Progenitor cell of endocrine pancreas (in vitro differentiated cells): ENCODE measurements around the gene DIMT1. TPM values are rescaled to one million over a fixed set of nuclear protein-coding genes. Genes with fewer than 3 reads are reported as not detected.

ENCODE experiments used
- DNase-seq: peaks from one replicate; pipeline ENCODE4 v3.0.0; 2021; ENCODE audit warnings: low spot score; ENCODE audit not compliant: unreplicated experiment
- H3K27ac Mint-ChIP-seq: 2 replicates; pipeline ENCODE4 v1.8.0; 2021; ENCODE audit warnings: mild to moderate bottlenecking, moderate library complexity, mixed read lengths
- H3K27me3 Mint-ChIP-seq: 2 replicates; pipeline ENCODE4 v1.8.0; 2021; ENCODE audit warnings: mixed read lengths
- H3K36me3 Mint-ChIP-seq: 2 replicates; pipeline ENCODE4 v1.8.0; 2022; ENCODE audit warnings: mixed read lengths; ENCODE audit not compliant: insufficient read depth
- H3K4me1 Mint-ChIP-seq: 2 replicates; pipeline ENCODE4 v1.8.0; 2021; ENCODE audit warnings: low read depth, mixed read lengths
- H3K4me3 Mint-ChIP-seq: 2 replicates; pipeline ENCODE4 v1.8.0; 2021; ENCODE audit warnings: low read depth, mild to moderate bottlenecking, moderate library complexity, mixed read lengths
- H3K9me3 Mint-ChIP-seq: 2 replicates; pipeline ENCODE4 v1.8.0; 2021; ENCODE audit warnings: low read depth, mixed read lengths
- long read RNA-seq: library from polyadenylated mRNA; unstranded; transcript quantifications from one replicate; pipeline ENCODE4 v2.0.0, GENCODE V29; 2020
- total RNA-seq: library from RNA; stranded (reverse); gene quantifications from 2 replicates; pipeline ENCODE4 v1.2.1, GENCODE V29; 2021
- TF ChIP-seq, protein P1 (sequence below): fragments of 200-600 bp; sonication (generic); IDR thresholded peaks from one replicate; pipeline ENCODE4 v1.5.0; 2021; ENCODE audit warnings: antibody characterized with exemption, mild to moderate bottlenecking; ENCODE audit not compliant: unreplicated experiment

Gene DIMT1
- 18.6 and 20.3 TPM in 2 replicates for total RNA-seq
- long read RNA-seq, transcript DIMT1-201 (12 exons, 2,859 nt): major isoform, 85 of 101 reads
- long read RNA-seq, partial matches to known transcripts: 3 of 101 reads
- long read RNA-seq, other reads (novel, unspliced or antisense): 13 of 101 reads

DNA sequence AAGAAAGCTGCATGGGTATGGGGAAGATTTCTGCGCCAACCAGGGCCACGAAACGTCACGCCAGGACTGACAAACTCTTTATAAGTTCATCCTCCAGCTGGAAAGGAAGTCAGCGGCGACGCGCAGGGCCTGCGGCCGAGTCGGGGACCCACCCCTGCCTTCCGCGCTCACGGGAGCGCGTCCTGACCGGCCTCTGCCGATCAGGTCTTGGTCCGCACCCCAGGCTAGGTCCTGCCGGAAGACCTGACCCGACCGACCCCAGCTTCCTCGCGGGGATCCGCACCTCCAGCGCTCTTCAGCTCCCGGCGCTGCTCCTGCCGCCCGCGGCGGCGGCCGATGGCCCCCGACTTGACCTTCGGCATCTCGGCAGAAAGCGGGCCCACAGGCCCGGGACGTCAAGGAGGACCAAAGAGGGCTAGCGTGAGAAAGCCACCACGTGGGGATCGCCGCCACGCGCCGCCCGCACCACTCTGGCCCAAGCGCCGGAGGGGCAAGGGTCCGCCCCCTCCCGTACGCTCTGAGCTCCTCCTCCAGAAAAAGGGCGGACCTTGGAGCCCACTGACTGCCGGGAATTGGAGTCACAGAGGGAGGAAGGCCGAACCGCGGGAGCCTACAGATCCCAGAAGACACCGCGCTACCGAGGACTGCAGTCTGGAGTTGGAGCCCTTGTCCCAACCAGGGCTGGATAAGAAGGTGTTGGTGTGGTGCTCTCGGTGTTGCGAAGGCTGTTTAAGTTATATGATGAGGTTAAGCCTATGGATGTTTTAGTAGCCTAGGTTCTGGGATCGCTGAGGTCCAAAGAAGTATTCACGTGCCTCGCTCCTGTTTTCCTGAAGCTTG is at the start of gene DIMT1:
DIMT1 (minus strand) TSS at position 495 of the 840 bp plus-strand sequence; CDS start at position 362, 133 bp downstream.
- Mint-ChIP-seq H3K27ac (peak within 1 kb of the TSS; percentile 98), H3K4me3 (peak within 1 kb of the TSS; percentile 90), H3K36me3 (peaks cover 6% of the 10 kb centered on the region), H3K9me3 (no peaks in the 10 kb centered on the region), H3K27me3 (no peaks in the 10 kb centered on the region), H3K4me1 (peaks cover 13% of the 10 kb centered on the region)
- DNase-seq: peak; percentile 90
- TF ChIP-seq, protein P1, sequence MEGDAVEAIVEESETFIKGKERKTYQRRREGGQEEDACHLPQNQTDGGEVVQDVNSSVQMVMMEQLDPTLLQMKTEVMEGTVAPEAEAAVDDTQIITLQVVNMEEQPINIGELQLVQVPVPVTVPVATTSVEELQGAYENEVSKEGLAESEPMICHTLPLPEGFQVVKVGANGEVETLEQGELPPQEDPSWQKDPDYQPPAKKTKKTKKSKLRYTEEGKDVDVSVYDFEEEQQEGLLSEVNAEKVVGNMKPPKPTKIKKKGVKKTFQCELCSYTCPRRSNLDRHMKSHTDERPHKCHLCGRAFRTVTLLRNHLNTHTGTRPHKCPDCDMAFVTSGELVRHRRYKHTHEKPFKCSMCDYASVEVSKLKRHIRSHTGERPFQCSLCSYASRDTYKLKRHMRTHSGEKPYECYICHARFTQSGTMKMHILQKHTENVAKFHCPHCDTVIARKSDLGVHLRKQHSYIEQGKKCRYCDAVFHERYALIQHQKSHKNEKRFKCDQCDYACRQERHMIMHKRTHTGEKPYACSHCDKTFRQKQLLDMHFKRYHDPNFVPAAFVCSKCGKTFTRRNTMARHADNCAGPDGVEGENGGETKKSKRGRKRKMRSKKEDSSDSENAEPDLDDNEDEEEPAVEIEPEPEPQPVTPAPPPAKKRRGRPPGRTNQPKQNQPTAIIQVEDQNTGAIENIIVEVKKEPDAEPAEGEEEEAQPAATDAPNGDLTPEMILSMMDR: no peak

DNA sequence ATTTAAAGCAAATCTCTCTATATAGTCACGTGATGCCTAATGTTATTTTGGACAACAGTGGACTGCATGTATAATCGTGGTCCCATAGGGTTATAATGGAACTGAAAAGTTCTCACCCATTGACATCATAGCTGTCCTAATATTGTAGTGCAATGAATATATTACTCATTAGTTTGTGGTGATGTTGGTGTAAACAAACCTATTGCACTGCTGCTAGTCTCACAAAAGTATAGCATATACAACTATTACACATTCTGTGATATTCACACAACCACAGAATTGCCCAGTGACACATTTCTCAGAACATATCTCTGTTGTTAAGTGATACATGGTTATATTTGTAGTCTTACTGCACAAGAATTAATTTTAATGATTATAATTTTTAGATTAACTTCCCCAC is 46.6 kb upstream of the DIMT1 start:
- TF ChIP-seq, protein P1: no peak
- H3K36me3 Mint-ChIP-seq: peaks cover 14% of the 10 kb centered on the region
- H3K27me3 Mint-ChIP-seq: no peaks in the 10 kb centered on the region
- peaks cover 11% of the 10 kb centered on the region for H3K4me1 Mint-ChIP-seq
- H3K4me3 Mint-ChIP-seq: no peak overlapping the region
- no peak for DNase-seq
- no peak overlapping the region for H3K27ac Mint-ChIP-seq
- H3K9me3 Mint-ChIP-seq: no peaks in the 10 kb centered on the region

DNA sequence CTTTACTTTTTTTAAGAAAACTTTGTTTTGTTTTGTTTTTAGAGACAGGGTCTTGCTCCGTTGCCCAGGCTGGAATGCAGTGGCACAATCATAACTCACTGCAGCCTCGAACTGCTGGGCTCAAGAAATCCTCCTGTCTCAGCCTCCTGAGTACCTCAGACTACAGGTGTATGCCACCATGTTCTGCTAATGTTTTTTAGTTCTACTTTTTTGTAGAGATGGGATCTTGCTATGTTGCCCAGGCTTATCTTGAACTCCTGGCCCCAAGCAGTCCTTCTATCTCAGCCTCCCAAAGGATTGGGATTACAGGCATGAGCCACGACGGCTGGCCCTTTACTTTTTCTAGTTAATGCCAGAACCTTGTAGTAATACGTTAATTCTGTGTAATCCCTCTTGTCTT is 44.8 kb upstream of the DIMT1 start:
- Mint-ChIP-seq H3K4me1 (peaks cover 11% of the 10 kb centered on the region), H3K4me3 (no peak overlapping the region)

DNA sequence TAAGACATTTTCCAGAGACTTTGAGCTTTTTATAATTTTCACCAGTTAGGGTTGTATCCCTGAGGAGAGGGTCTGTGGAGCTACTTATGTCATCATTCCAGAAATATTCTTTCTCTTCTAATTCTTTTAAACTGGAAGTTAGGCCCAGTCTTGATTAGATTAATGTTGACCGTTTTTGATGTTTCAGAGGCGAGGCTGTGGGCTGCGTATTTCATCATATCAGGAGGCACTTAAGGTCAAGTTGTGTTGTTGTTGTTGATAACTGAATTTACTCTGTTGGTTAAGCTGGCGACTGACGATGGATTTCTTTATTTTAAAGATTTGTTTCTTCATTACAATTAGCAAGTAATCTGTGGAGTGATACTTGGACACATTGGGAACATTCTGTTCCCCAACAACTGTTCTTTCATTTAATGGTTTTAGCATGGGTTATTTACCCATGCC is 28.9 kb upstream of the DIMT1 start:
- peaks cover 7% of the 10 kb centered on the region for H3K4me1 Mint-ChIP-seq
- no peaks in the 10 kb centered on the region for H3K36me3 Mint-ChIP-seq
- TF ChIP-seq, protein P1: no peak
- no peaks in the 10 kb centered on the region for H3K27me3 Mint-ChIP-seq
- H3K27ac Mint-ChIP-seq: no peak overlapping the region
- no peaks in the 10 kb centered on the region for H3K9me3 Mint-ChIP-seq
- no peak overlapping the region for H3K4me3 Mint-ChIP-seq
- DNase-seq: no peak

More for the DNA sequence above, 44.8 kb upstream of the DIMT1 start:
- no peak for DNase-seq
- H3K27me3 Mint-ChIP-seq: no peaks in the 10 kb centered on the region
- H3K27ac Mint-ChIP-seq: no peak overlapping the region
- H3K9me3 Mint-ChIP-seq: no peaks in the 10 kb centered on the region
- TF ChIP-seq, protein P1: no peak
- H3K36me3 Mint-ChIP-seq: peaks cover 8% of the 10 kb centered on the region

DNA sequence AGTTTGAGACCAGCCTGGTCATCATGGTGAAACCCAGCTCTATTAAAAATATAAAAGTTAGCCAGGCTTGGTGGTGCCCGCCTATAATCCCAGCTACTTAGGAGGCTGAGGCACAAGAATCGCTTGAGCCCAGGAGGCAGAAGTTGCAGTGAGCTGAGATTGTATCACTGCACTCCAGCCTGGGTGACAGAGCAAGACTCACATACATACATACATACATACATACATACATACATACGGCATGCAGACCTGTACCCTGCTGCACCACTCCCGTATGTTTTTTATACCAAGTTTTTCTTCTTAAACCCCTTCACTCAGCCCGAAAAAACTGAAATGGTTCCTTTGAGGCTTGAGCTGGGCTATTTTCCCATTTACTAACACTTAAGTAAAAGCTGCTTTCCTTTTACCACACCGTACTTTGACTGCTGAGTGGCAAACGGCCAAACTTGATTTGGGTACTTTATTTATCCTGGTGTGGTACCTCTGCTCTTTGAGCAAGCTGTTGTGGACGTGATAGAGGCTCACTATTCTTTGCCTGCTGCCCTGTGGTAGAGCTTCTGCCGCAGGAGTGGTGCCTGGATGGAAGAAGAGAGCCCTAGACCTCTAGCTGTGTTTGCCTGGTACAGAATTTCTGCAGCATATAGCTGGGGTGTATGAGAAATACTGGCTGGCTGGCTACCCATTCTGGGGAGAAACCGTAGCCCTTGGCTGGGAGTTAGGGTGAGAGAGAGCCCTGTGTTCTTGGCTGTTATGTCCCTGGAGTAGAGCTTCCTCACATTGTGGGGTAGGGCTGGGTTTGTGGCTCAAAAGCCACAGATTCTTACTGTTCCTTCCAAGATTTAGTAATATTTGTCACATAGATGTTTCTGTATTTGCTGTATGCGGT is 28.3 kb upstream of the DIMT1 start:
- Mint-ChIP-seq H3K27me3 (no peaks in the 10 kb centered on the region), H3K4me1 (peaks cover 7% of the 10 kb centered on the region), H3K36me3 (no peaks in the 10 kb centered on the region), H3K9me3 (no peaks in the 10 kb centered on the region), H3K27ac (peak overlapping the region; percentile 4), H3K4me3 (no peak overlapping the region)
- no peak for DNase-seq
- TF ChIP-seq, protein P1: no peak
